GM12801 (cell line): Measurements from ENCODE around the gene NSRP1.

ENCODE experiments used
- TF ChIP-seq, protein P1 (sequence below): IDR thresholded peaks from one replicate; pipeline ENCODE4 v1.5.1; 2011; ENCODE audit warnings: control low read depth; ENCODE audit not compliant: insufficient read length; ENCODE audit errors: extremely low read depth

The NSRP1 gene, protein sequence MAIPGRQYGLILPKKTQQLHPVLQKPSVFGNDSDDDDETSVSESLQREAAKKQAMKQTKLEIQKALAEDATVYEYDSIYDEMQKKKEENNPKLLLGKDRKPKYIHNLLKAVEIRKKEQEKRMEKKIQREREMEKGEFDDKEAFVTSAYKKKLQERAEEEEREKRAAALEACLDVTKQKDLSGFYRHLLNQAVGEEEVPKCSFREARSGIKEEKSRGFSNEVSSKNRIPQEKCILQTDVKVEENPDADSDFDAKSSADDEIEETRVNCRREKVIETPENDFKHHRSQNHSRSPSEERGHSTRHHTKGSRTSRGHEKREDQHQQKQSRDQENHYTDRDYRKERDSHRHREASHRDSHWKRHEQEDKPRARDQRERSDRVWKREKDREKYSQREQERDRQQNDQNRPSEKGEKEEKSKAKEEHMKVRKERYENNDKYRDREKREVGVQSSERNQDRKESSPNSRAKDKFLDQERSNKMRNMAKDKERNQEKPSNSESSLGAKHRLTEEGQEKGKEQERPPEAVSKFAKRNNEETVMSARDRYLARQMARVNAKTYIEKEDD

GRCh38 chr17:30116661-30117551 lies at the start of gene NSRP1:
TSS of gene NSRP1 (plus strand) at chr17:30116816. CDS start at chr17:30116844, 28 bp downstream.
- TF ChIP-seq, protein P1, sequence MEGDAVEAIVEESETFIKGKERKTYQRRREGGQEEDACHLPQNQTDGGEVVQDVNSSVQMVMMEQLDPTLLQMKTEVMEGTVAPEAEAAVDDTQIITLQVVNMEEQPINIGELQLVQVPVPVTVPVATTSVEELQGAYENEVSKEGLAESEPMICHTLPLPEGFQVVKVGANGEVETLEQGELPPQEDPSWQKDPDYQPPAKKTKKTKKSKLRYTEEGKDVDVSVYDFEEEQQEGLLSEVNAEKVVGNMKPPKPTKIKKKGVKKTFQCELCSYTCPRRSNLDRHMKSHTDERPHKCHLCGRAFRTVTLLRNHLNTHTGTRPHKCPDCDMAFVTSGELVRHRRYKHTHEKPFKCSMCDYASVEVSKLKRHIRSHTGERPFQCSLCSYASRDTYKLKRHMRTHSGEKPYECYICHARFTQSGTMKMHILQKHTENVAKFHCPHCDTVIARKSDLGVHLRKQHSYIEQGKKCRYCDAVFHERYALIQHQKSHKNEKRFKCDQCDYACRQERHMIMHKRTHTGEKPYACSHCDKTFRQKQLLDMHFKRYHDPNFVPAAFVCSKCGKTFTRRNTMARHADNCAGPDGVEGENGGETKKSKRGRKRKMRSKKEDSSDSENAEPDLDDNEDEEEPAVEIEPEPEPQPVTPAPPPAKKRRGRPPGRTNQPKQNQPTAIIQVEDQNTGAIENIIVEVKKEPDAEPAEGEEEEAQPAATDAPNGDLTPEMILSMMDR = no peak

DNA sequence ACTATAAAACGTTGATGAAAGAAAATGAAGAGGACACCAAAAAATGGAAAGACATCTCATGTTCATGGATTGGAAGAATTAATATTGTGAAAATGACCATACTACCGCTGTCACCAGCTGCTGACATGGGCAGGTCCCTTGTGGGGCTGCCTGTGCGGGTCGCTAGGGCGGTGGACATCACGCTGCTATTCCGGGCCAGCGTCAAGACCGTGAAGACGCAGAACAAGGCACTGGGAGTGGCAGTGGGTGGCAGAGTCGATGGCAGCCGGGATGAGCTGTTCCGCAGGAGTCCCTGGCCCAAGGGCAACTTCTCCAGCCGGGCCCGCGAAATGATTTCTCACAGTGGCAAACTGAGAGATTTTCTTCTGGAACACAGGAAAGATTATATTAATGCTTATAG lies 48.2 kb upstream of the NSRP1 start:
- TF ChIP-seq, protein P1 = no peak

GRCh38 chr17:30074254-30074653 lies 42.4 kb upstream of the NSRP1 start:
- TF ChIP-seq, protein P1 = no peak

DNA sequence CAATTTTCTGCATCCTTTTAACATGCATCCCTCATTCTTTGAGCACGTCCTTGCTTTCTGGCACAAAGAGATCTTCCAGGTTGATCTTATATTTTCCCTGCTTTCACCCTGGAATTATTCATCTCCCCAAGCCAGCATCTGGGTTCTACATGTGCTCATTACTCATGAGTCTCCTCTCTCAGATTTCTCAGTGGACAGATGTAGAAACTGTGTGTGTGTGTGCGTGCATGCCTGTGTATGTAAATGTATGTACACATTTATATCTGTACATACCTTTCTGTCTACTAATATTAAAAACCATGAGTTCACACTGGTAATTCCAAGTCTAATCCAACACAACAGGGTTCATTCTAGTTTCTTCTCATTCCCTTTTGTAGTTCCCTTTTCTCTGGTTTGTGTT lies 41.9 kb upstream of the NSRP1 start:
- TF ChIP-seq, protein P1 = no peak

DNA sequence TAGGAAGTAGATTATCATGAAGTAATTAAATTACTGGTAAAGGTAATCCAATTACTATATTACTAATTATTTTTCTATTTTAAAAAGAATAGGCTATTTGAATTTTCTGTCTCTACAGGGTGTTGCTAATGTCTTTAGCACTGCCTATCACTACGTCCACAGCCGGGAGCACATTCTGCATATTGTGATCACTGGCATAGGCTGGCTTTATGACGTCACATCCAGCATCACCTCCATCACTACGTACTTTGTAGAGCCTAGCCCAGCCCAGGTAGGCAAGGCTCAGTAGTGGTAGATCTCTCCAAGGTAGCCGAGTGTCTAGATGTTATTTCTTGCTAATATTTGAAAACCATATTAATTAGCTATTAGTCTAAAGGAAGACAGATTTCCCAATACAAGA lies 33.8 kb upstream of the NSRP1 start:
- TF ChIP-seq, protein P1 = no peak

DNA sequence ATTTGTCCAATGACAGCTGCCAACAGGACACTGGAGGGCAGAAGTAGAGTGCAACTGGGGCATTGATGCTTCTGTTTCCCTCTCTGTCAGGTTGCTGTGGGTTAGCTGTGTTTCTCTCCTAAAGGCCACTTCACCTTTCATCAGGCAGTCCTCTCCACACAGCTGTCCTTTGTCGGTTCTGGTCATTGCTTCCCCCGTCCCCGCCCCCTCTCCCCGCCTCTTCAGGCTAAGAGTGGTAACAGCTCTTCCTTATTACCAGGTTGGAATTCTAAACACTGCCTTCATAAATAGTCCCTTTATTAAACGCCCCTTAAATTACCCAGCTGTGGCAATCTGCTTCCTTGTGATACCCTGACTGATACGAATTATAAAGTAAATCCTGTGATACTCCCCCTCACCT lies 31.8 kb upstream of the NSRP1 start:
- TF ChIP-seq, protein P1 = no peak

DNA sequence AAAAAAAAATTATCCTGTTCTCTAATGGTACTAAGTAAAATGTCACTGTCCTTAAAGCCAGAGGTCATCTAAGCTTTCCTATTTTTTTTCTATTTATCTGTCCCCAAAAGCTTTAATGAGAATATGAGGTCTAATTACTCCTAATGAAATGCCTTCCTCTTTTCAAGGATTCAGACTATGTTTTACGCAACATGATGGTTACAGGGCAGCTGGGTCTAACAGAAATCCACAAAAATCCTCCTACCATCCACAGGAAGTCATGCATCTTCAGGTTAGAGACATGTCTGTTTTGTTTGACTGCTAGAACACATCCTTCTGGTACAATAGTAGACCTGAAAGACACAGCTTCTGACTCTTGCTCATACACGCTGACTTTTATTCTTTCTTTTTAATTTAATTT lies 29.7 kb upstream of the NSRP1 start:
- TF ChIP-seq, protein P1 = no peak
